T-helper 2 cell treated with Interferon-gamma antibody and Interleukin-4, amounts not matched to agents 5 μg/mL and 100 μg/mL, for 36 hours (primary cell): ENCODE measurements around the gene FBXO3.
A peak's percentile ranks its signal among the peaks of the same experiment; 100 is the strongest.

Experiments
- DNase-seq: peaks from one replicate; pipeline ENCODE4 v3.0.0; 2021; ENCODE audit warnings: low spot score
- H3K27ac Mint-ChIP-seq: one replicate; pipeline ENCODE4 v1.8.0; 2021; ENCODE audit warnings: mild to moderate bottlenecking, mixed read lengths
- H3K27me3 Mint-ChIP-seq: one replicate; pipeline ENCODE4 v1.8.0; 2021; ENCODE audit warnings: low read depth, mixed read lengths
- H3K36me3 Mint-ChIP-seq: one replicate; pipeline ENCODE4 v1.8.0; 2021; ENCODE audit warnings: low read depth, mixed read lengths
- H3K4me1 Mint-ChIP-seq: one replicate; pipeline ENCODE4 v1.8.0; 2021; ENCODE audit warnings: low read depth, mixed read lengths
- H3K4me3 Mint-ChIP-seq: one replicate; pipeline ENCODE4 v1.8.0; 2022; ENCODE audit warnings: mild to moderate bottlenecking, moderate library complexity, mixed read lengths
- H3K9me3 Mint-ChIP-seq: one replicate; pipeline ENCODE4 v1.8.0; 2021; ENCODE audit warnings: mixed read lengths

FBXO3 gene

DNA sequence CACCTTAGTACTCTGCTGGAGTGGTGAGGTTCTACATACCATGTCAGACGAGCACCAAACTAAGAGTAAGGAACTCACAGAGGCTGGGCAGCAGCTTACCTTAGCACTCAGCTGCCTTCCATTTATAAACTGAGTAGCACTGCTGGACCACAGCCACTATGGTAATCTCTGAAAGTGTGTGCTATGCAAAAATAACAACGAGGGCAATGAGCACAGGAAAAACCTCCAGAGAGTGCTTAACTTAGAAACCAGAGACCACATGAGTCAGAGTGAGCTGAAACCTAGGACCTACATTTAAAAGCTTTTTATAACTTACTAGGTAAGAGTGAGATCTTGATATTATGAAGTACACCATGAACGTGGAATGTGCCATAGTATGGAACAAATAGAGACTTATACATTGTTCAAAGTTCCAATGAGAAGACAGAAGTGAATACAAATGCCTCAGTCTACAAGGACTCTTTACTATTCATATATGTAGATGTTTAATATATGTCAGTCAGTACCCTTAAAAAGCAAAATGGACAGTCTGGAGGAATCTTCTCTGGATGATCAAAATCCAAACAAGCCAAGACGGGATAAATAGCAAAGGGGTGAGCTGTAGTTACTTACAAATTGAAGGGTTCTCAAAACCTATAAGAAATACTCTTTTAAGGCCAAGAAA is 20.9 kb downstream of the FBXO3 start:
- H3K9me3 Mint-ChIP-seq, result no peaks in the 10 kb centered on the region
- DNase-seq, result no peak
- no peaks in the 10 kb centered on the region for H3K27me3 Mint-ChIP-seq
- no peak overlapping the region for H3K4me3 Mint-ChIP-seq
- peaks cover 14% of the 10 kb centered on the region for H3K36me3 Mint-ChIP-seq
- no peaks in the 10 kb centered on the region for H3K4me1 Mint-ChIP-seq
- H3K27ac Mint-ChIP-seq, result no peak overlapping the region

- H3K27me3 Mint-ChIP-seq, result no peaks in the 10 kb centered on the region
- DNase-seq, result no peak
- H3K27ac Mint-ChIP-seq, result no peak overlapping the region
- no peaks in the 10 kb centered on the region for H3K9me3 Mint-ChIP-seq
- H3K4me1 Mint-ChIP-seq, result no peaks in the 10 kb centered on the region
- no peak overlapping the region for H3K4me3 Mint-ChIP-seq
- H3K36me3 Mint-ChIP-seq, result peaks cover 22% of the 10 kb centered on the region
Observed at GRCh38 chr11:33751878-33752277, 22.4 kb downstream of the FBXO3 start.

DNA sequence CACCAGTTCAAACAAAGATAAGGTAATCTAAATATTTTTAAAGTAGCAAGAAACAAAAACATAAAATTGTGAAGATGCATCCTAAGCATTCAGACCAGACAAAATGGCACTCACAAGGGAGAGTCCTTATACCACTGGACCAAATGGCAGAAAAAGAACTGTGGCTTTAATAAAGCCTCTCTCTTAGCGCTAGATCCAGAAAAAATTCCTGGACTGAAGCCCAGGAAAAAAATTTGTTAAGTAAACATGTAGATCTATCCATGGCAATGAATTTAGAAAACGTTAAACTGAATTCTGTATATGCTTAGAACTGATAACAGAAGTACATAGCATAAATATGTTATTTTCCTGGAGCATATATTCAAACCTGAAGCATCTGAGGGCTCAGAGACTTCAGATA is 26.3 kb downstream of the FBXO3 start:
- Mint-ChIP-seq H3K27ac (no peak overlapping the region), H3K4me3 (no peak overlapping the region), H3K36me3 (peaks cover 15% of the 10 kb centered on the region)

GRCh38 chr11:33743291-33743690 is 31.0 kb downstream of the FBXO3 start:
- H3K4me3 Mint-ChIP-seq, result no peak overlapping the region
- H3K36me3 Mint-ChIP-seq, result peaks cover 16% of the 10 kb centered on the region
- no peak for DNase-seq
- H3K4me1 Mint-ChIP-seq, result no peaks in the 10 kb centered on the region
- H3K27me3 Mint-ChIP-seq, result peaks cover 4% of the 10 kb centered on the region
- H3K27ac Mint-ChIP-seq, result no peak overlapping the region
- no peaks in the 10 kb centered on the region for H3K9me3 Mint-ChIP-seq

More for the DNA sequence above, 26.3 kb downstream of the FBXO3 start:
- Mint-ChIP-seq H3K9me3 (no peaks in the 10 kb centered on the region), H3K27me3 (no peaks in the 10 kb centered on the region), H3K4me1 (no peaks in the 10 kb centered on the region)
- DNase-seq, result no peak

DNA sequence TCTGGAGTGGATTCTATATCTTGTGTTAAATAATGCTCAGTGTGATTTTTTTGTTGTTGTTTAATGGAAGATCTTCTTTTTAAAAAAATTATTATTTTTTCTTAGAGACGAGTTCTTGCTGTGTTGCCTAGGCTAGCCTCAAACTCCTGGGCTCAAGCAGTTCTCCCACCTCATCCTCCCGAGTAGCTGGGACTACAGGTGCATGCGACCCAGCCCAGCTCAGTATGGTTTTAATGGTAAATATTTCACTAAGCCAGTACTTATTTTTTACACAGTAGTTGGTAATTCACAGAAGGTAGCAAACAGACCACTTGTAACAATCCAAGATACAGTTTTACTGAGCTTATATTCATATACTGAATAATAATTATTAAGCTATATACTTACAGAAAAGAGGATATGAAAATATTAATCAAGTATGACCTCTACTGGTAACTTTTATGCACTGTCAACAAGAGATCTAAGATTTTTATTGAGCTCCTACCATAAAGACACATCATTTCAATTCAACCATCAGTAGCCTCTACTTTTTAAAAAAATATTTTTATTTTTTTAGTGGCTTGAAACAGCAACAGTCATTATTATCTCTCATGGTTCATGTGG is 32.0 kb downstream of the FBXO3 start:
- no peak overlapping the region for H3K4me3 Mint-ChIP-seq
- no peaks in the 10 kb centered on the region for H3K4me1 Mint-ChIP-seq
- peaks cover 11% of the 10 kb centered on the region for H3K27me3 Mint-ChIP-seq
- H3K9me3 Mint-ChIP-seq, result no peaks in the 10 kb centered on the region
- H3K36me3 Mint-ChIP-seq, result peaks cover 11% of the 10 kb centered on the region
- DNase-seq, result no peak
- H3K27ac Mint-ChIP-seq, result no peak overlapping the region

DNA sequence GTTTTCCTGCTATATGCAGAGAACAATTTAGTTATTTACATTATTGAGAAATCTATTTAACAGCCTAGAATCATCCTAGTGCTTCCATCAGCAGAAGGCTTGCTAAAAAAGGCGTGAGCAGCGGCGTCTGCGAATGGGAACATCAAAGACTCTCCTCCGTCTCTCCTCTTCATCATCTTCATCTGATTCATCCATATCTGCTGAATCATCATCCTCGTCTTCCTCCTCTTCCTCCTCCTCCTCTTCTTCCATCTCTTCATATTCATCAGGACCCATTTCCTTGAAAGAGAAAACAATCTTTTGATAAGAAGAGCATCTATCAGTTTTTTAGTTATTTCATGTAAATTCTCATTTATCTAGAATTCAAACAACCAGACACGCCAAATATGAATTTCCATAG is 32.5 kb downstream of the FBXO3 start:
- H3K9me3 Mint-ChIP-seq, result no peaks in the 10 kb centered on the region
- no peak for DNase-seq
- peaks cover 8% of the 10 kb centered on the region for H3K36me3 Mint-ChIP-seq
- peaks cover 3% of the 10 kb centered on the region for H3K4me1 Mint-ChIP-seq
- peaks cover 13% of the 10 kb centered on the region for H3K27me3 Mint-ChIP-seq
- H3K27ac Mint-ChIP-seq, result no peak overlapping the region
- no peak overlapping the region for H3K4me3 Mint-ChIP-seq

DNA sequence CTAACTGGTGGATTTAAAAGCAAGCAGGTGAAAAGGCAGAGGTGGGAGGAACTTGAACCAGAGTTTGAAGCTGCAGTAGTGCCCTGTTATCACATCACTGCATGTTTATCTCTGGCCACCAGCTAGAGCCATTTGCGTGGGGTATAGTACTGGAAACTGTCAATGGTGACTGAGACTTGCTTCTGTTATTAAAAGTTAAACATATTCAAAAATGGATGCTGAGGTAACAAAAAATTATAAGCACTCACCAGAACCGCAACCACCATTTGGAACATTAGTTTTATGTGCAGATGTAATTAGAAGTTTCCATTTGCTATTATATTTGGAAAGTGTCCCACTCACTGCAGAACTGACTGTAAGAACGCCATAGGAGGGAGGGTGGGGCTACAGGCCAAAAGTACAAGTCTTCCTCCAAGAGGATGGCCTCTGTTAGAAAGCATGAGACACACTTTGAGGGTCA is 36.9 kb downstream of the FBXO3 start:
- no peak overlapping the region for H3K4me3 Mint-ChIP-seq
- H3K4me1 Mint-ChIP-seq, result peaks cover 23% of the 10 kb centered on the region
- H3K36me3 Mint-ChIP-seq, result peaks cover 17% of the 10 kb centered on the region
- no peak overlapping the region for H3K27ac Mint-ChIP-seq
- DNase-seq, result no peak
- H3K27me3 Mint-ChIP-seq, result peaks cover 14% of the 10 kb centered on the region
- no peaks in the 10 kb centered on the region for H3K9me3 Mint-ChIP-seq

- Mint-ChIP-seq H3K27ac (peak within 1 kb of the TSS; percentile 89), H3K4me3 (peak within 1 kb of the TSS; percentile 89), H3K36me3 (peaks cover 22% of the 10 kb centered on the region), H3K9me3 (no peaks in the 10 kb centered on the region), H3K27me3 (peaks cover 14% of the 10 kb centered on the region), H3K4me1 (peaks cover 30% of the 10 kb centered on the region)
- DNase-seq, result peak; percentile 85
Observed at GRCh38 chr11:33736148-33736812, 38.0 kb downstream of the FBXO3 start, which contains the start of gene CD59. CD59 (minus strand) TSS chr11:33736423; CDS start chr11:33722445, 13,978 bp downstream.

DNA sequence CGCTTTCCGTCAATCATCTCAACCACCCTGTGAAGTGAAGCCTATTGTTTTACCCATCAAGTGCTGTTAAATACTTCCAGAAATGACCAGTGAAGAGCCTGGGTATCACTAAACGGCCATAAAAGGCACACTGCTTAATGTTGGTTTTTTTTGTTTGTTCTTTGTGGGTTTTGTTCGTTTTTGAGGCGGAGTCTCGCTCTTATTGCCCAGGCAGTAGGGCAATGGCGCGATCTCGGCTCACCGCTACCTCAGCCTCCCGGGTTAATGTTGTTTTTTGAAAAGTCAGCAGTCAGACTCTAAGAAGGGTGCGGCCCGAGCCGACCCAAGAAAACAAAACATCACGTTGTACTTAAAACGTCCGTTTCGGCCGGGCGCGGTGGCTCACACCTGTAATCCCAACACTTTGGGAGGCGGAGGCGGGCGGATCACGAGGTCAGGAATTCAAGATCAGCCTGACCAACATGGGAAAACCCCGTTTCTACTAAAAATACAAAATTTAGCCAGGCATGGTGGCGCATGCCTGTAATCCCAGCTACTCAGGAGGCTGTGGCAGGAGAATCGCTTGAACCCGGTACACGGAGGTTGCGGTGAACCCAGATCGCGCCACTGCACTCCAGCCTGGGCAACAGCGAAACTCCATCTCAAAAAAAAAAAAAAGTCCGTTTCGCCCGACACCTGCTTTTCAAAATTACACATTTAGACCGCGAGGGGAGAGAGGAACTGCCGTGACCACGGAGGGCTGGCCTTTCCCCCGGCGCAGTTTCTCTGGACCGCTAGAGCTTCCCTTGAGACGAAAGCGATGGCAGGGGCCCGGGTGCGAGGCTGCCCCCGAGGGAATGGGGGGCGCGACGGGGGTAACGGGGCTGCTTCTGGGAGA is 38.8 kb downstream of the FBXO3 start:
- DNase-seq, result peak; percentile 58
- peak overlapping the region; percentile 89 for H3K27ac Mint-ChIP-seq
- peak overlapping the region; percentile 89 for H3K4me3 Mint-ChIP-seq
- H3K4me1 Mint-ChIP-seq, result peaks cover 30% of the 10 kb centered on the region
- peaks cover 14% of the 10 kb centered on the region for H3K27me3 Mint-ChIP-seq
- H3K36me3 Mint-ChIP-seq, result peaks cover 22% of the 10 kb centered on the region
- H3K9me3 Mint-ChIP-seq, result no peaks in the 10 kb centered on the region

GRCh38 chr11:33734441-33735270 is 39.7 kb downstream of the FBXO3 start:
- Mint-ChIP-seq H3K27me3 (peaks cover 14% of the 10 kb centered on the region), H3K36me3 (peaks cover 22% of the 10 kb centered on the region), H3K4me3 (peak overlapping the region; percentile 89), H3K9me3 (no peaks in the 10 kb centered on the region), H3K4me1 (peaks cover 30% of the 10 kb centered on the region), H3K27ac (peak overlapping the region; percentile 89)
- no peak for DNase-seq

- H3K9me3 Mint-ChIP-seq, result no peaks in the 10 kb centered on the region
Observed at GRCh38 chr11:33733980-33734379, 40.3 kb downstream of the FBXO3 start.

DNA sequence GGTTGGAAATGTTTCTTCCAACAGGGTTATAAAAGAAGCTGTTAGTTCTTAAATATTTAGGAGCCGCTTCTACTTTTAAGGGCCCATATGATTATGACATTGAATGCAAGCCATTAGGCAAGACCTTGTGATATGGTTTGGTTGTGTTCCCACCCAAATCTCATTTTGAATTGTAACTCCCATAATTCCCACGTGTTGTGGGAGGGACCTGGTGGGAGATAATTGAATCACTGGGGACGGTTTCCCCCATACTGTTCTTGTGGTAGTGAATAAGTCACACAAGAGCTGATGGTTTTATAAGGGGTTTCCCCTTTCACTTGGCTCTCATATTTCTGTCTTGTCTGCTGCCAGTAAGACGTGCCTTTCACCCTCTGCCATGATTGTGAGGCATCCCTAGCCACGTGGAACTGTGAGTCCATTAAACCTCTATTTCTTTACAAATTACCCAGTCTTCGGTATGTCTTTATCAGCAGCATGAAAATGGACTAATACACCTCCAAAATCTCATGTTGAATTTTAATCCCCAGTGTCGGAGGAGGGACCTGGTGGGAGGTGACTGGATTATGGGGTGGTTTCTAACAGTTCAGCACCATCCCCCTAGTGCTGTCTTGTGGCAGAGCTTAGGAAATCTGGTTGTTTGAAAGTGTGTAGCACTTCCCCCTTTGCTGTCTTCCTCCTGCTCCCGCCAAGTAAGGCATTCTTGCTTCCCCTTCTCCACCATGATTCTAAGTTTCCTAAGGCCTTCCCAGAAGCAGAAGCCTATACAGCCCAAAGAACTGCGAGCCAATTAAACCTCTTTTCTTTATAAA is 42.4 kb downstream of the FBXO3 start:
- Mint-ChIP-seq H3K4me1 (peaks cover 34% of the 10 kb centered on the region), H3K27me3 (peaks cover 6% of the 10 kb centered on the region), H3K4me3 (no peak overlapping the region), H3K9me3 (no peaks in the 10 kb centered on the region), H3K36me3 (peaks cover 31% of the 10 kb centered on the region), H3K27ac (no peak overlapping the region)
- peak; percentile 71 for DNase-seq

More at GRCh38 chr11:33733980-33734379, 40.3 kb downstream of the FBXO3 start:
- no peak for DNase-seq
- peak overlapping the region; percentile 89 for H3K4me3 Mint-ChIP-seq
- no peak overlapping the region for H3K27ac Mint-ChIP-seq
- H3K36me3 Mint-ChIP-seq, result peaks cover 25% of the 10 kb centered on the region
- peaks cover 14% of the 10 kb centered on the region for H3K27me3 Mint-ChIP-seq
- H3K4me1 Mint-ChIP-seq, result peaks cover 32% of the 10 kb centered on the region
